ENCODE results near the gene IFITM1.

DNA sequence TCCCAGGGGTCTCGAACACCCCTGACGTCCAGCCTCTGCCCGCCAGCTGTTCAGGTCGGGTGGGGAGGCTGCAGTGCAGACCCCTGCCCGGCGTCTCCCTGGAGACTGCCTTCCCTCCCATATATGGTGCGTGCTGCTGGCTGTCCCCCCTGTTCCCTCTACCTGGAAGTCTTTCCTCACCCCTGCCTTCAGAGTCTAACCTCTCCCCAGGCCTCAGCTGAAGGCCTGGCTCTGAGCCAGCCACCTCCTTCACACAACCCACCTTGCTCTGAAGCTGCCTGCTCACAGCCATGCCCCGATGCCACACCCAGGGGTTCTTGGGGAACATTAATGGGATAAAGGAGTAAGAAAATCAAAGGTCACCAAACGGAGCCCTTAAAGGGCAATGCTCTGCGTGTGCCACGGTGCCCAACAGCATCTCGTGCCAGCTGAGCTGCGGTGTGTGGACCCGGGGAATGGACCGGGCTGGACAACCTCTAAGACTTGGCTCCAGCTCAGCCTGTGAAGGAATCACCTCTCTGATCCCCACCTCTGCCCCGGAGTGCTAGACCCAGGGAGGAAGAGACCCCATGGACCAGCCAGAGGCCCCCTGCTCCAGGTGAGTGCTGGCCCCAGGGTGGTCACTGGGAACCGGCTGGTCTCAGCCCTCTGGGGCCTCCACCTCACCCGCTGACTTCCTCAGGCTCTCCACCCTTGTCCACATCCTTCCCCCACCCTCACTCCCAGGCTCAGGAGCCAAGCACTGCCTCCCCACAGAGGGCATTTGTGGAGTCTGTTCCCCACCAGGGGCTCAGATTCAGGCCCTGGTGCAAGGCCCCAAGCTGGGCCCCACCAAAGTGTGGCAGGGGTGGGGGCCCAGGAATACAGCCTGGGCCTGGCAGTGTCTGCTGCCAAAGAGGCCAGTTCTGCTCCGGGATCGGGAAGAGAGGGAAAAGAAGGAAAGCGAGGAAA is 35.6 kb upstream of the IFITM1 start, which contains the start of gene NLRP6:
- TF ChIP-seq, protein P1, sequence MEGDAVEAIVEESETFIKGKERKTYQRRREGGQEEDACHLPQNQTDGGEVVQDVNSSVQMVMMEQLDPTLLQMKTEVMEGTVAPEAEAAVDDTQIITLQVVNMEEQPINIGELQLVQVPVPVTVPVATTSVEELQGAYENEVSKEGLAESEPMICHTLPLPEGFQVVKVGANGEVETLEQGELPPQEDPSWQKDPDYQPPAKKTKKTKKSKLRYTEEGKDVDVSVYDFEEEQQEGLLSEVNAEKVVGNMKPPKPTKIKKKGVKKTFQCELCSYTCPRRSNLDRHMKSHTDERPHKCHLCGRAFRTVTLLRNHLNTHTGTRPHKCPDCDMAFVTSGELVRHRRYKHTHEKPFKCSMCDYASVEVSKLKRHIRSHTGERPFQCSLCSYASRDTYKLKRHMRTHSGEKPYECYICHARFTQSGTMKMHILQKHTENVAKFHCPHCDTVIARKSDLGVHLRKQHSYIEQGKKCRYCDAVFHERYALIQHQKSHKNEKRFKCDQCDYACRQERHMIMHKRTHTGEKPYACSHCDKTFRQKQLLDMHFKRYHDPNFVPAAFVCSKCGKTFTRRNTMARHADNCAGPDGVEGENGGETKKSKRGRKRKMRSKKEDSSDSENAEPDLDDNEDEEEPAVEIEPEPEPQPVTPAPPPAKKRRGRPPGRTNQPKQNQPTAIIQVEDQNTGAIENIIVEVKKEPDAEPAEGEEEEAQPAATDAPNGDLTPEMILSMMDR (conservative IDR thresholded peaks at IDR 0.05; ENCODE audit: low read depth, low read length), result no peak
- no peak for TF ChIP-seq POLR2A (IDR thresholded peaks at IDR 0.05; ENCODE audit: low read depth, low read length)
- TF ChIP-seq SMC3 (IDR thresholded peaks at IDR 0.05; ENCODE audit: low read depth, low read length), result no peak
- TF ChIP-seq, protein P2, sequence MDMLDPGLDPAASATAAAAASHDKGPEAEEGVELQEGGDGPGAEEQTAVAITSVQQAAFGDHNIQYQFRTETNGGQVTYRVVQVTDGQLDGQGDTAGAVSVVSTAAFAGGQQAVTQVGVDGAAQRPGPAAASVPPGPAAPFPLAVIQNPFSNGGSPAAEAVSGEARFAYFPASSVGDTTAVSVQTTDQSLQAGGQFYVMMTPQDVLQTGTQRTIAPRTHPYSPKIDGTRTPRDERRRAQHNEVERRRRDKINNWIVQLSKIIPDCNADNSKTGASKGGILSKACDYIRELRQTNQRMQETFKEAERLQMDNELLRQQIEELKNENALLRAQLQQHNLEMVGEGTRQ (IDR thresholded peaks at IDR 0.05; ENCODE audit: low read depth, low read length), result no peak
- TF ChIP-seq RCOR1 (IDR thresholded peaks at IDR 0.05; ENCODE audit: insufficient replicate concordance, low read length), result no peak
- TF ChIP-seq CEBPB (IDR thresholded peaks at IDR 0.05; ENCODE audit: low read depth, low read length), result no peak
- no peak for TF ChIP-seq RAD21 (IDR thresholded peaks at IDR 0.05; ENCODE audit: low read length)

Measured in IMR-90 (cell line).